Cardiac fibroblast (primary cell): ENCODE data around the gene CARD9.

Source experiments
- DNase-seq, 2 donors: peaks; one replicate each; pipeline versions ENCODE4 v3.0.0 to v3.0.0-alpha.2; 2010; ENCODE audit warnings: low read depth in 2 of 2
- H3K4me3 ChIP-seq, 2 donors: replicated peaks in 1 of 2; 1 replicate in 1 of 2; 2 replicates in 1 of 2; pipeline ENCODE4 v1.5.1; 2011; ENCODE audit warnings: low read depth in 2 of 2, low read length in 2 of 2, mild to moderate bottlenecking in 2 of 2, moderate library complexity in 1 of 2
- TF ChIP-seq, protein P1 (sequence below): IDR thresholded peaks from one replicate; pipeline ENCODE4 v1.5.1; 2011; ENCODE audit warnings: low read depth, mild to moderate bottlenecking, low read length, inconsistent platforms

The CARD9 gene

GRCh38 chr9:136330406-136330990 lies 43.0 kb downstream of the CARD9 start:
- H3K4me3 ChIP-seq, result no peak overlapping the region
- TF ChIP-seq, protein P1, sequence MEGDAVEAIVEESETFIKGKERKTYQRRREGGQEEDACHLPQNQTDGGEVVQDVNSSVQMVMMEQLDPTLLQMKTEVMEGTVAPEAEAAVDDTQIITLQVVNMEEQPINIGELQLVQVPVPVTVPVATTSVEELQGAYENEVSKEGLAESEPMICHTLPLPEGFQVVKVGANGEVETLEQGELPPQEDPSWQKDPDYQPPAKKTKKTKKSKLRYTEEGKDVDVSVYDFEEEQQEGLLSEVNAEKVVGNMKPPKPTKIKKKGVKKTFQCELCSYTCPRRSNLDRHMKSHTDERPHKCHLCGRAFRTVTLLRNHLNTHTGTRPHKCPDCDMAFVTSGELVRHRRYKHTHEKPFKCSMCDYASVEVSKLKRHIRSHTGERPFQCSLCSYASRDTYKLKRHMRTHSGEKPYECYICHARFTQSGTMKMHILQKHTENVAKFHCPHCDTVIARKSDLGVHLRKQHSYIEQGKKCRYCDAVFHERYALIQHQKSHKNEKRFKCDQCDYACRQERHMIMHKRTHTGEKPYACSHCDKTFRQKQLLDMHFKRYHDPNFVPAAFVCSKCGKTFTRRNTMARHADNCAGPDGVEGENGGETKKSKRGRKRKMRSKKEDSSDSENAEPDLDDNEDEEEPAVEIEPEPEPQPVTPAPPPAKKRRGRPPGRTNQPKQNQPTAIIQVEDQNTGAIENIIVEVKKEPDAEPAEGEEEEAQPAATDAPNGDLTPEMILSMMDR, result no peak
- no peak for DNase-seq

GRCh38 chr9:136329636-136330405 lies 43.6 kb downstream of the CARD9 start:
- TF ChIP-seq, protein P1, result no peak
- no peak overlapping the region for H3K4me3 ChIP-seq

DNA sequence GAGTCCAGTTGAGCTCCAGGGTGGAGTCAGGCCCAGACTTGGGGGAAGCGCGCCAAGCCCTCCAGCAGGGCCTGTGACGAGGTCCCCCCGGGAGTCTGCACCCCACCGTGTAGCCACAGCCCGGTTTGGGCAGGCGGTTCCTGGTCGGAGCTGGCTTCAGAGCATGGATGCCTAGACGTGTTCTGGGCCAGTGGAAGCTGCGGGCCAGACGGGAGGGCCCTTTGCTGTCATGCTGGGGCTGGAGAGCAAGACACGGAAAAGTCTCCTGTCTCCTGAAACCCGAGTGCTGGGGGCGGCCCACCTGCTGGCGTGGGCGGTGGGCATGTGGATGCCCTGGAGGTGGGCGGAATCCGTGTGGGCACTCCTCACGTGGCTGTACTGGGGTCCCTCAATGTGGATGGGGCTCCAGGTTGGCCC lies 44.2 kb downstream of the CARD9 start:
- TF ChIP-seq, protein P1, result no peak
- peak overlapping the region; percentile 76 to 79 for H3K4me3 ChIP-seq
- DNase-seq, result no peak

More at GRCh38 chr9:136329636-136330405, 43.6 kb downstream of the CARD9 start:
- DNase-seq, result no peak

DNA sequence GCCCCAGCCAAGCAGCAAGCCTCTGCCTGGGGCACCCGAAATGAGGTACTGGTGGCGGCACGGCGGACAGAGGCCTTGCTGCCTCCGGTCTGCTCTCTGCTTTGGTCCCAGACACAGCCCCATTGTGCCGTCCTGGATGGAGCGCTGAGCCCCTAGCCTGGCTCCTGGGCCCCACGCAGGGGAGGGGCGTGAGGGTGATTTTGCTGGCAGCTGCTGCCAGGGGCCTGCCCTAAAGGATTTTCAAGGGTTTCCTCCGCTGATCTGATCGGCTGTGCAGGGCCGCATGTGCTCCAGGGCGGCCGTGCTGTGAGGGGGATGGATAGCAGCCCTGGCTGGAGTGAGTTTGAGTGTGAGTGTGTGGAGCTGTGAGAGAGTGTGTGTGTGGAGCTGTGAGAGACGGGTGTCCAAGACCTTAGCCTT lies 44.8 kb downstream of the CARD9 start:
- peak; percentile 29 to 76 for DNase-seq
- TF ChIP-seq, protein P1, result no peak
- H3K4me3 ChIP-seq, result peak overlapping the region; percentile 76 to 79

DNA sequence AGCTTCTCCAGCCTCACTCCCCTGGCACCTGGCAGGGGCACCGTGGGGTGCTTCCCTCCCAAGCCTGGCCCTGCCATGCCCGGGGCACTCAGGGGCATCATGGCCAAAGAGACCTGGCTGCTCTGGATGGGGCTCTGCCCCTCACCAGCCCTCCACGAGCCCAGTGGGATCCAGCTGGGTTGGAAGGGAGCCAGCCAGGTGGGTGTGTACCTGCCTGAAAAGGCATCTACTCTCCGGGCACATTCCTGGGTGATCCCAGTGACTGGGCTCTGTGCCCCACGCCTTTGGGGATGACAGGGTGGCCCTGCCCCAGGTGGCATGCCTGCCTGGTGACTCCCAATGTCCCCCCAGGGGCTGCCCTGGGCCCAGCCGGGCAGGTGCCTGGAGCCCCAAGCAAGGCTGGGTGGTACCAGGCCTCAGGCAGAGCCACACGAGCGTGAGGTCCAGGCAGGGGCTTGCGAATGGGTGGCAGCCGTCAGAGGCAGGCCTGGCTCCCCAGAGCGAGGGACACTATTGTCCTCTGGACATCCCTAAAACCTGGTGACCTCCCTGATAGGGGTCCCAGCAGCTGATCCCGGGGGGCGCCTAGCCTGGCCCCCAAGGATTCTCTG lies 45.4 kb downstream of the CARD9 start:
- no peak for DNase-seq
- TF ChIP-seq, protein P1, result no peak
- H3K4me3 ChIP-seq, result peak overlapping the region; percentile 76 to 79

DNA sequence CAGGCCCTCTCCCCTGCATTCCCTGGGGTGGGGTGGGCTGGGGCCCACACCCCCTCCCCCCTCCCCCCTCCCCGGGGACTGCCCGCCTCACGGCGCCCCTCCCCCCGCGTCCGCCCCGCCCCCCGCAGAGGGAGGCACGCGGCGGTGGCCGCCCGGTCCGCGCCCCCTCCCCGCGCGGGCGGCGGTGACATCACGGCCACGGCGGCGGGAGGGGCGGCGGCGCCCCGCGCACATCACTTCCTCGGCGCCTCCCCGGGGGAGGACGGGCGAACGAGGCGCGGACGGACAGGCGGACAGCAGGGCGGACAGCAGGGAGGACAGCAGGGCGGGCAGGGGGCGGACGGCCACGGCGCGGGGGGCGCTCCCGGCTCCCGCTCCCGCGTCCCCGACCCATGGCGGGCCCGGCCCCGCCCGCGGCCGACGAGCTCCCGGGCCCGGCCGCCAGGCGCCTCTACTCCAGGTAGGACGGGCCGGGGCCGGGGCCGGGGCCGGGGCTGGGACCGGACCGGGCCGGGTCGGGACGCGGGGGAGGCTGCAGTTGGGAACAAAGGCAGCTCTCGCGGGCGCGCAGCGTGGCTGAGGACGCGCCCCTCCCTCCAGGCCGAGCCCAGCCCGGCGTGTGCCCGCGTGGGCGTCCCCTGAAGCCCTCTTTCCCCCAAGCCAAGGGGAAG lies 46.0 kb downstream of the CARD9 start, which contains the start of gene GPSM1:
TSS of gene GPSM1 (plus strand) at position 236 of the 671 bp plus-strand sequence. CDS start at position 393, 157 bp downstream.
- DNase-seq, result peak; percentile 38 to 67
- peak within 1 kb of the TSS; percentile 76 to 79 for H3K4me3 ChIP-seq
- TF ChIP-seq, protein P1, result no peak
